SK-N-SH (cell line): ENCODE data around the gene KANSL2. TPM values are rescaled to one million over a fixed set of nuclear protein-coding genes. Genes with fewer than 3 reads are reported as not detected.

Experiments used
- CTCF ChIA-PET: fragments of 300-600, 350-600 bp; formaldehyde crosslinking; extraction: SDS; loops from one replicate; lab custom pipeline; 2021; lab: Yijun Ruan, JAX
- POLR2A ChIA-PET: fragments of 350-600 bp; sonication (Branson Sonifier 250); formaldehyde crosslinking; extraction: SDS; loops from one replicate; lab custom pipeline; 2020; ENCODE audit warnings: antibody characterized with exemption, inconsistent platforms; lab: Yijun Ruan, JAX
- DNase-seq: peaks from one replicate; pipeline ENCODE4 v3.0.0; 2012
- H2AFZ ChIP-seq: fragments of 200-600 bp; sonication (generic); 2 replicates; pipeline ENCODE4 v1.8.1; 2016; ENCODE audit warnings: antibody characterized with exemption, mild to moderate bottlenecking, low read depth
- H3F3A ChIP-seq: fragments of 200-600 bp; sonication (generic); replicated peaks from 2 replicates; pipeline ENCODE3; 2016; ENCODE audit warnings: antibody characterized with exemption, mild to moderate bottlenecking; ENCODE audit not compliant: insufficient read depth
- H3K27ac ChIP-seq, 2 experiments: fragments of 200-500 bp in 1 of 2; fragments of 200-600 bp in 1 of 2; sonication (Bioruptor generic) in 1 of 2; sonication (generic), shearing (Covaris generic) in 1 of 2; 2 replicates each; pipeline versions ENCODE4 v1.5.1 to v1.6.1; 2014 to 2016; ENCODE audit warnings: low read depth in 2 of 2, inconsistent platforms in 1 of 2, low read length in 1 of 2, mild to moderate bottlenecking in 1 of 2, mixed read lengths in 1 of 2
- H3K27me3 ChIP-seq: fragments of 200-600 bp; sonication (generic), shearing (Covaris generic); 2 replicates; pipeline ENCODE4 v1.6.1; 2016; ENCODE audit warnings: mixed run types; ENCODE audit not compliant: insufficient read depth
- H3K36me3 ChIP-seq, 2 experiments: fragments of 200-500 bp in 1 of 2; fragments of 200-600 bp in 1 of 2; sonication (Bioruptor generic) in 1 of 2; sonication (generic) in 1 of 2; replicated peaks in 1 of 2; 2 replicates each; pipeline versions ENCODE3 to v1.5.1; 2014 to 2016; ENCODE audit warnings: low read length in 1 of 2, mild to moderate bottlenecking in 1 of 2; ENCODE audit not compliant: insufficient read depth in 2 of 2, control insufficient read depth in 1 of 2
- H3K4me1 ChIP-seq, 2 experiments: fragments of 200-500 bp in 1 of 2; fragments of 200-600 bp in 1 of 2; sonication (Bioruptor generic) in 1 of 2; sonication (generic), shearing (Covaris generic) in 1 of 2; 2 replicates each; pipeline versions ENCODE4 v1.5.1 to v1.6.1; 2014 to 2016; ENCODE audit warnings: low read depth in 1 of 2, low read length in 1 of 2, mixed run types in 1 of 2; ENCODE audit not compliant: insufficient read depth in 2 of 2, control insufficient read depth in 1 of 2
- H3K4me2 ChIP-seq: fragments of 200-600 bp; sonication (generic), shearing (Covaris generic); 2 replicates; pipeline ENCODE4 v1.6.1; 2017; ENCODE audit warnings: mixed run types
- H3K4me3 ChIP-seq, 2 experiments: fragments of 200-500 bp in 1 of 2; fragments of 200-600 bp in 1 of 2; sonication (Bioruptor generic) in 1 of 2; sonication (generic), shearing (Covaris generic) in 1 of 2; 2 replicates each; pipeline versions ENCODE4 v1.5.1 to v1.8.1; 2014 to 2016; ENCODE audit warnings: low read depth in 2 of 2, inconsistent platforms in 1 of 2, low read length in 1 of 2, mild to moderate bottlenecking in 1 of 2, mixed read lengths in 1 of 2, moderate library complexity in 1 of 2
- H3K79me2 ChIP-seq: fragments of 200-600 bp; sonication (generic); 2 replicates; pipeline ENCODE4 v1.8.1; 2017; ENCODE audit warnings: mild to moderate bottlenecking; ENCODE audit not compliant: insufficient read depth
- H3K9ac ChIP-seq: fragments of 200-600 bp; sonication (generic); 2 replicates; pipeline ENCODE4 v1.6.1; 2017; ENCODE audit warnings: mixed run types
- H3K9me2 ChIP-seq: fragments of 200-600 bp; sonication (generic); 2 replicates; pipeline ENCODE4 v1.6.1; 2017; ENCODE audit warnings: mixed run types
- H3K9me3 ChIP-seq: fragments of 200-600 bp; sonication (generic); 2 replicates; pipeline ENCODE4 v1.6.1; 2017; ENCODE audit warnings: mixed run types, mild to moderate bottlenecking, moderate library complexity
- H4K20me1 ChIP-seq: fragments of 200-600 bp; sonication (generic); 2 replicates; pipeline ENCODE4 v1.6.1; 2017; ENCODE audit warnings: mild to moderate bottlenecking, mixed run types; ENCODE audit not compliant: insufficient read depth
- CHD2 ChIP-seq: fragments of 150-350 bp; IDR thresholded peaks from 2 replicates; pipeline ENCODE4 v1.6.1; 2018; ENCODE audit warnings: low read length; ENCODE audit not compliant: partially characterized antibody
- ELF1 ChIP-seq: IDR thresholded peaks from 2 replicates; pipeline ENCODE4 v1.4.0; 2012
- EP300 ChIP-seq, 2 experiments: IDR thresholded peaks; 2 replicates each; pipeline versions ENCODE4 v1.4.0 to v1.6.1; 2012; ENCODE audit warnings: borderline replicate concordance in 1 of 2, low read depth in 1 of 2, low read length in 1 of 2
- FOXM1 ChIP-seq: IDR thresholded peaks from 2 replicates; pipeline ENCODE4 v1.4.0; 2012; ENCODE audit warnings: low read depth, mild to moderate bottlenecking
- GABPA ChIP-seq: IDR thresholded peaks from 2 replicates; pipeline ENCODE4 v1.4.0; 2012; ENCODE audit warnings: low read depth, mild to moderate bottlenecking
- GATA2 ChIP-seq: sonication (generic); formaldehyde crosslinking; IDR thresholded peaks from 2 replicates; pipeline ENCODE4 v1.5.0; 2020; ENCODE audit warnings: mild to moderate bottlenecking, missing genetic modification reagents
- JUND ChIP-seq: IDR thresholded peaks from 2 replicates; pipeline ENCODE4 v1.4.0; 2012
- MEF2A ChIP-seq: IDR thresholded peaks from 2 replicates; pipeline ENCODE4 v1.4.0; 2012; ENCODE audit warnings: low read depth, borderline replicate concordance
- MXI1 ChIP-seq: IDR thresholded peaks from 2 replicates; pipeline ENCODE4 v1.6.1; 2012; ENCODE audit warnings: mild to moderate bottlenecking, low read depth, low read length, improper control_type of control experiment
- POLR2AphosphoS5 ChIP-seq: IDR thresholded peaks from 2 replicates; pipeline ENCODE4 v1.6.1; 2012; ENCODE audit warnings: low read depth, low read length
- RAD21 ChIP-seq: IDR thresholded peaks from 2 replicates; pipeline ENCODE4 v1.6.1; 2012; ENCODE audit warnings: mild to moderate bottlenecking, low read length
- REST ChIP-seq: IDR thresholded peaks from 2 replicates; pipeline ENCODE4 v1.6.1; 2012; ENCODE audit warnings: mild to moderate bottlenecking, low read depth, low read length, moderate library complexity
- RFX5 ChIP-seq: IDR thresholded peaks from 2 replicates; pipeline ENCODE4 v1.6.1; 2012; ENCODE audit warnings: mild to moderate bottlenecking, improper control_type of control experiment, low read length
- RXRA ChIP-seq: IDR thresholded peaks from 2 replicates; pipeline ENCODE4 v1.4.0; 2012; ENCODE audit warnings: low read depth, mild to moderate bottlenecking, borderline replicate concordance
- SIN3A ChIP-seq: IDR thresholded peaks from 2 replicates; pipeline ENCODE4 v1.6.1; 2012; ENCODE audit warnings: low read depth, mild to moderate bottlenecking, low read length, moderate library complexity, borderline replicate concordance
- SMC3 ChIP-seq: IDR thresholded peaks from 2 replicates; pipeline ENCODE4 v1.6.1; 2012; ENCODE audit warnings: low read depth, low read length, improper control_type of control experiment
- TAF1 ChIP-seq: IDR thresholded peaks from 2 replicates; pipeline ENCODE4 v1.6.1; 2012; ENCODE audit warnings: low read depth, mild to moderate bottlenecking, low read length, moderate library complexity, borderline replicate concordance
- TEAD4 ChIP-seq: IDR thresholded peaks from 2 replicates; pipeline ENCODE4 v1.4.0; 2012; ENCODE audit warnings: mild to moderate bottlenecking, borderline replicate concordance; ENCODE audit not compliant: insufficient read depth
- USF1 ChIP-seq: IDR thresholded peaks from 2 replicates; pipeline ENCODE4 v1.4.0; 2012; ENCODE audit warnings: low read depth, borderline replicate concordance
- YY1 ChIP-seq: IDR thresholded peaks from 2 replicates; pipeline ENCODE4 v1.4.0; 2012; ENCODE audit warnings: low read depth, mild to moderate bottlenecking
- WGBS: methylation state at CpG from one replicate; pipeline ENCODE4 v1.1.6; 2017; ENCODE audit warnings: low lambda C conversion rate; 5-methylcytosine and 5-hydroxymethylcytosine counted together
- polyA plus RNA-seq, 3 experiments: library from polyadenylated mRNA; depleted of rRNA; stranded (reverse); fragments of >200 nt; gene quantifications; 2 replicates each; pipeline ENCODE4 v1.2.3, GENCODE V29; 2012
- TF ChIP-seq, protein P1 (sequence below): fragments of 200-600 bp; sonication (generic); IDR thresholded peaks from 2 replicates; pipeline ENCODE4 v1.6.1; 2017; ENCODE audit warnings: antibody characterized with exemption, mild to moderate bottlenecking, moderate library complexity
- TF ChIP-seq, protein P2 (sequence below): fragments of 150-350 bp; IDR thresholded peaks from 2 replicates; pipeline ENCODE4 v1.6.1; 2016; ENCODE audit warnings: mild to moderate bottlenecking, low read depth, low read length
- TF ChIP-seq, protein P3 (sequence below): IDR thresholded peaks from 2 replicates; pipeline ENCODE4 v1.4.0; 2012; ENCODE audit warnings: low read depth

Gene KANSL2, protein sequence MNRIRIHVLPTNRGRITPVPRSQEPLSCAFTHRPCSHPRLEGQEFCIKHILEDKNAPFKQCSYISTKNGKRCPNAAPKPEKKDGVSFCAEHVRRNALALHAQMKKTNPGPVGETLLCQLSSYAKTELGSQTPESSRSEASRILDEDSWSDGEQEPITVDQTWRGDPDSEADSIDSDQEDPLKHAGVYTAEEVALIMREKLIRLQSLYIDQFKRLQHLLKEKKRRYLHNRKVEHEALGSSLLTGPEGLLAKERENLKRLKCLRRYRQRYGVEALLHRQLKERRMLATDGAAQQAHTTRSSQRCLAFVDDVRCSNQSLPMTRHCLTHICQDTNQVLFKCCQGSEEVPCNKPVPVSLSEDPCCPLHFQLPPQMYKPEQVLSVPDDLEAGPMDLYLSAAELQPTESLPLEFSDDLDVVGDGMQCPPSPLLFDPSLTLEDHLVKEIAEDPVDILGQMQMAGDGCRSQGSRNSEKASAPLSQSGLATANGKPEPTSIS
- polyA plus RNA-seq (2012; rRNA removed): 32.8 and 35.3 TPM in 2 replicates
- 26.7 and 28.4 TPM in 2 replicates for polyA plus RNA-seq (2012; cell fraction: cytosol; rRNA removed)
- polyA plus RNA-seq (2012; cell fraction: nucleus; rRNA removed): 63.3 and 91.0 TPM in 2 replicates

DNA sequence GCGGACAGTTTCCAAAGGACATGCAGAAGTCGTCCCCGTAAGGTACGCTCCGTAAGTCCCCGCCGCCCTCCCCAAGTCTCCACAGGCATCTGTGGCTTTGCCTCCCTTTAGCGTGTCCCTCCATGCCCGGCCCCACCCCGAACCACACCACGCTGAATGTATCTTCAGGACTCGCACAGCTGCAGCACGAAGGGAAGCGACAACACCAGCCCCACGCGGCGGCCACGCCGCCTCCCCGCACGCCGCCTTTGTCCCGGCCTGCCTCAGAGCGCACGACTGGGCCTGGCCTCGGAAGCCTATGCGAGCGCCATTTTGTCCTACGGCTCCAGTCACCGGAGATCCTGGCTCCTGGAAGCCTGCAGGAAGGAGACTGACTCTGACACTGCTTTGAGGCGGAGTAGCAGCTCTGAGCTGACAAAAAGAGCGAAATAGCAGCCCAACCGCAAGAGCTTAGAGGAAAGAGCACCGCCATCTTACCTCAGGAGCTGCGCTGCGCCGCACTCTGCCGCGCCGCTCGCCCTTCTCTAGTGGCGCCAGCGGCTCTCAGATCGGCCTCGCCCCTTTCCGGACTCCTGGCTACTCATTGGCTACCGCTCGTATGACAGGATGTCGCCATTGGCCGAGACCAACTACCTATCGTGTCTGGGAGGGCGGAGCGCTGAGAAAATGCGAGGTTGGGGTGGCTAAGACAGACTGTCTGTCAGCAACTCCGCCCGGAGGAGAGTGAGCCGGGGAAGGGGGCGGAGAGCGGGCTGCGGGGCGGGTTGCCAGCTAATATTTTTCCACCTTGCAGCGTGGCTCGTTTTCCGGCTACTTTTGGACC is at the start of gene KANSL2:
Gene KANSL2 (minus strand): TSS at position 529 of the 823 bp plus-strand sequence. CDS start 606 bp downstream, outside the sequence.
- Histone ChIP-seq H4K20me1 (peaks cover 25% of the 10 kb centered on the region), H3K4me2 (peak within 1 kb of the TSS; percentile 87), H3F3A (no peaks in the 10 kb centered on the region), H3K4me3 (peak within 1 kb of the TSS; percentile 89 to 100), H3K9me3 (no peaks in the 10 kb centered on the region), H3K4me1 (peaks cover 14 to 17% of the 10 kb centered on the region in 2 experiments; a peak in 3 of 4 replicates), H3K9me2 (no peaks in the 10 kb centered on the region), H3K79me2 (peaks cover 51% of the 10 kb centered on the region), H2AFZ (peak within 1 kb of the TSS; percentile 100), H3K36me3 (peaks cover 28 to 32% of the 10 kb centered on the region in 2 experiments), H3K9ac (peak within 1 kb of the TSS; percentile 99), H3K27ac (peak within 1 kb of the TSS; percentile 82 to 93), H3K27me3 (no peaks in the 10 kb centered on the region)
- peak; percentile 95 for DNase-seq
- CTCF ChIA-PET: interaction anchor here (0.6 to 2.4 kb wide), 5 partner anchors 8 to 132 kb away, joined by 3 to 6 read pairs (median 4); partner anchors contain the start of gene CCNT1
- WGBS: 1% methylated on average over 56 of the region's 64 CpGs
- POLR2A ChIA-PET: interaction anchor here (0.6 to 1.5 kb wide), 4 partner anchors 9 to 660 kb away, joined by 3 to 4 read pairs (median 4); no protein-coding TSS in a partner anchor
- TF ChIP-seq YY1 (peak; percentile 93), RFX5 (peak; percentile 80), USF1 (no peak), TAF1 (peak; percentile 94), SMC3 (no peak), SIN3A (peak; percentile 87; the same call in 1 of the 2 replicates), ELF1 (no peak), EP300 (IDR thresholded peaks at IDR 0.05; ENCODE audit: borderline replicate concordance in 1 of 2, low read depth in 1 of 2, low read length in 1 of 2) (no peak), RXRA (no peak), FOXM1 (no peak), GATA2 (CRISPR knock-in tag) (no peak), REST (peak; percentile 47; the same call in 1 of the 2 replicates), RAD21 (no peak), GABPA (no peak), MXI1 (peak; percentile 89), POLR2AphosphoS5 (peak; percentile 99), MEF2A (no peak), CHD2 (peak; percentile 73), TEAD4 (0 out of 2 replicates have a peak, but pooled peaks have one; percentile 26), JUND (no peak)
- TF ChIP-seq, protein P1, sequence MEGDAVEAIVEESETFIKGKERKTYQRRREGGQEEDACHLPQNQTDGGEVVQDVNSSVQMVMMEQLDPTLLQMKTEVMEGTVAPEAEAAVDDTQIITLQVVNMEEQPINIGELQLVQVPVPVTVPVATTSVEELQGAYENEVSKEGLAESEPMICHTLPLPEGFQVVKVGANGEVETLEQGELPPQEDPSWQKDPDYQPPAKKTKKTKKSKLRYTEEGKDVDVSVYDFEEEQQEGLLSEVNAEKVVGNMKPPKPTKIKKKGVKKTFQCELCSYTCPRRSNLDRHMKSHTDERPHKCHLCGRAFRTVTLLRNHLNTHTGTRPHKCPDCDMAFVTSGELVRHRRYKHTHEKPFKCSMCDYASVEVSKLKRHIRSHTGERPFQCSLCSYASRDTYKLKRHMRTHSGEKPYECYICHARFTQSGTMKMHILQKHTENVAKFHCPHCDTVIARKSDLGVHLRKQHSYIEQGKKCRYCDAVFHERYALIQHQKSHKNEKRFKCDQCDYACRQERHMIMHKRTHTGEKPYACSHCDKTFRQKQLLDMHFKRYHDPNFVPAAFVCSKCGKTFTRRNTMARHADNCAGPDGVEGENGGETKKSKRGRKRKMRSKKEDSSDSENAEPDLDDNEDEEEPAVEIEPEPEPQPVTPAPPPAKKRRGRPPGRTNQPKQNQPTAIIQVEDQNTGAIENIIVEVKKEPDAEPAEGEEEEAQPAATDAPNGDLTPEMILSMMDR: no peak
- TF ChIP-seq, protein P2, sequence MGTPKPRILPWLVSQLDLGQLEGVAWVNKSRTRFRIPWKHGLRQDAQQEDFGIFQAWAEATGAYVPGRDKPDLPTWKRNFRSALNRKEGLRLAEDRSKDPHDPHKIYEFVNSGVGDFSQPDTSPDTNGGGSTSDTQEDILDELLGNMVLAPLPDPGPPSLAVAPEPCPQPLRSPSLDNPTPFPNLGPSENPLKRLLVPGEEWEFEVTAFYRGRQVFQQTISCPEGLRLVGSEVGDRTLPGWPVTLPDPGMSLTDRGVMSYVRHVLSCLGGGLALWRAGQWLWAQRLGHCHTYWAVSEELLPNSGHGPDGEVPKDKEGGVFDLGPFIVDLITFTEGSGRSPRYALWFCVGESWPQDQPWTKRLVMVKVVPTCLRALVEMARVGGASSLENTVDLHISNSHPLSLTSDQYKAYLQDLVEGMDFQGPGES: peak; percentile 83
- TF ChIP-seq, protein P3, sequence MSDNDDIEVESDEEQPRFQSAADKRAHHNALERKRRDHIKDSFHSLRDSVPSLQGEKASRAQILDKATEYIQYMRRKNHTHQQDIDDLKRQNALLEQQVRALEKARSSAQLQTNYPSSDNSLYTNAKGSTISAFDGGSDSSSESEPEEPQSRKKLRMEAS: peak; percentile 80
